Cardiac fibroblast (primary cell): ENCODE data around the gene TDG.

ENCODE experiments used
- DNase-seq, 2 donors: peaks; one replicate each; pipeline versions ENCODE4 v3.0.0 to v3.0.0-alpha.2; 2010; ENCODE audit warnings: low read depth in 2 of 2
- H3K4me3 ChIP-seq, 2 donors: replicated peaks in 1 of 2; 1 replicate in 1 of 2; 2 replicates in 1 of 2; pipeline ENCODE4 v1.5.1; 2011; ENCODE audit warnings: low read depth in 2 of 2, low read length in 2 of 2, mild to moderate bottlenecking in 2 of 2, moderate library complexity in 1 of 2
- TF ChIP-seq, protein P1 (sequence below): IDR thresholded peaks from one replicate; pipeline ENCODE4 v1.5.1; 2011; ENCODE audit warnings: low read depth, mild to moderate bottlenecking, low read length, inconsistent platforms

Gene TDG

DNA sequence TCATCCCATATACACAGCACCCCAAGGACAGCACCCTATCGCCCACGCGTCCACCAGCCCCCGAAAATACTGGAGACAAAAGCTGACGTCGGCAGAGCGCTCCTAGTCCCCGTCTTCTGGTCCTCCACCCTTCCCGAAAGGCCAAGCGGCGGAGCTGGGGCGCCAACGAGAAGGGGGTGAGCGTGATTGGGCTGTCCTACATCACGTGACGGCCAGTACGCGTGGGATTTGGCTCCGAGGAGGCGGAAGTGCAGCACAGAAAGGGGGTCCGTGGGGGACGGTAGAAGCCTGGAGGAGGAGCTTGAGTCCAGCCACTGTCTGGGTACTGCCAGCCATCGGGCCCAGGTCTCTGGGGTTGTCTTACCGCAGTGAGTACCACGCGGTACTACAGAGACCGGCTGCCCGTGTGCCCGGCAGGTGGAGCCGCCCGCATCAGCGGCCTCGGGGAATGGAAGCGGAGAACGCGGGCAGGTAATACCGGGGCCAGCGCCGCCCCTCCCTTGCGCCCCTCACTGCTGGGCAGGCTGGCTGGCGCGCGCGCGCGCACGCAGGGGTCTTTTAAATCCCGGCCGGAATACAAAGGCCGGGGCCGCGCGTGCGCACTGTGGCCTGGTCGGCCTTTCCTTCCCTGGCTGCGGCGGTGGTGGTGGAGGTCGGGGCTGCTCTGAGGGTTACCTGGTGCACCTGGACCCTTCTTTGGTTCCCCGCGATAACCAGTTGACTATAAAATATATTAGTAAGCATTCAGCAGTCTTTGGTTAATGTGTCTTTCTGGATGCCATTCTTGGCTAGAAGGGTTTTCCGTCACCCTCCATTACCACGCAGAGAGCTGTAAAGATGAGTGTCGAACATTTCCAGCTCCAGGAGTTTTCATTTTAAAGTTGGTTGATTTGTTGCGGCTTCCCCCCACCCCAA is at the start of gene TDG:
Gene TDG, plus strand, starts transcription at position 283 of the 915 bp plus-strand sequence. Its CDS starts 166 bp downstream, at position 449.
- H3K4me3 ChIP-seq = peak within 1 kb of the TSS; percentile 75 to 84
- TF ChIP-seq, protein P1, sequence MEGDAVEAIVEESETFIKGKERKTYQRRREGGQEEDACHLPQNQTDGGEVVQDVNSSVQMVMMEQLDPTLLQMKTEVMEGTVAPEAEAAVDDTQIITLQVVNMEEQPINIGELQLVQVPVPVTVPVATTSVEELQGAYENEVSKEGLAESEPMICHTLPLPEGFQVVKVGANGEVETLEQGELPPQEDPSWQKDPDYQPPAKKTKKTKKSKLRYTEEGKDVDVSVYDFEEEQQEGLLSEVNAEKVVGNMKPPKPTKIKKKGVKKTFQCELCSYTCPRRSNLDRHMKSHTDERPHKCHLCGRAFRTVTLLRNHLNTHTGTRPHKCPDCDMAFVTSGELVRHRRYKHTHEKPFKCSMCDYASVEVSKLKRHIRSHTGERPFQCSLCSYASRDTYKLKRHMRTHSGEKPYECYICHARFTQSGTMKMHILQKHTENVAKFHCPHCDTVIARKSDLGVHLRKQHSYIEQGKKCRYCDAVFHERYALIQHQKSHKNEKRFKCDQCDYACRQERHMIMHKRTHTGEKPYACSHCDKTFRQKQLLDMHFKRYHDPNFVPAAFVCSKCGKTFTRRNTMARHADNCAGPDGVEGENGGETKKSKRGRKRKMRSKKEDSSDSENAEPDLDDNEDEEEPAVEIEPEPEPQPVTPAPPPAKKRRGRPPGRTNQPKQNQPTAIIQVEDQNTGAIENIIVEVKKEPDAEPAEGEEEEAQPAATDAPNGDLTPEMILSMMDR = no peak
- peak; percentile 99 for DNase-seq

DNA sequence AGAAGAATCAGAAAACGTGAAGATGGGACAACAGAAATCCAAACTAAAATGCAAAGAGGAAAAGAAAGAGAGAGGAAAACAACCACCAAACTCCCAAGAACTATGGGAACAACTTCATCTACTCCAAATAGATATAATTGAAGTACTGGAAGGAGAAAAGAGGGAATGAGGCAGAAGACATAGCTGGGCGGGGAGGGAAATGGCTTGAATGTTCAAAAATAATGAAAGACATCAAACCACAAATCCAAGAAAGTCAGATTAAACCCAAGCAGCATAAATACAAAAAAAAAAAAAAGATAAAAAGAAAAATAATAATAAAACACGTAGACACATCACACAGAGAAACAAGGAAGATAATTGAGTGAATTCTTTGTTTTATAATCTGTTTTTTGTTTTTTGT is 47.8 kb upstream of the TDG start:
- H3K4me3 ChIP-seq = no peak overlapping the region
- TF ChIP-seq, protein P1 = no peak
- DNase-seq = no peak

DNA sequence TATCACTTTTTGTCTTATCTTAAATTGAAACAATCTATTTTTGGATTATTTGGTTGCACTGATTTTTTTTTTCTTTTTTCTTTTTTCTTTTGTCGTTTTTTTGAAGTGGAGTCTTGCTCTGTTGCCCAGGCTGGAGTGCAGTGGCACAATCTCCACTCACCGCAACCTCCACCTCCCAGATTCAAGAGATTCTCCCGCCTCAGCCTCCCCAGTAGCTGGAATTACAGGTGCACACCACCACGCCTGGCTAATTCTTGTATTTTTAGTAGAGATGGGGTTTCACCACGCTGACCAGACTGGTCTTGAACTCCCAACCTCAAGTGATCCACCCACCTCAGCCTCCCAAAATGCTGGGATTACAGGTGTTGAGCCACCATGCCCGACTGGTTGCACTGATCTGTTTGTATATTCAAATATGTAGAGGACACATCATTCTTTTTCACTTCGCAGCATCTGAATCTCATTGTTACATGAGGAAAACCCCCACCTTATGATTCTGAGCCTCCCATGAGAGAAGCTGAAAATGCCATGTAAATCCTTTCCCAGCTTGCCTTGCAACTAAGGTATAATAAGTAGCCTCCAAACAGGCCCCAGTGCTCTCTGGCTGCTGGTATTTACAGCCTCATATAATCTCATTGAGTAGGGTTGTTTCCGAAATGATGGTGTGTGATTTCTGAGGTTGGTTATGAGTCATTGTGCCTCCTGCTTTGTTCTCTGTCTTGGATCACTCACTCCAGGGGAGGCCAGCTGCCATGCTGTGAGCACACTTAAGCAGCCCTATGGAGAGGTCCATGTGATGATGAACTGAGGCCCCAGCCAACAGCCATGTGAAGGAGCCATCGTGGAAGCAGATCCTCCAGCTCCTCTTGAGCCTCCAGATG is 40.7 kb upstream of the TDG start:
- peak; percentile 72 to 88 for DNase-seq
- H3K4me3 ChIP-seq = no peak overlapping the region
- TF ChIP-seq, protein P1 = no peak

DNA sequence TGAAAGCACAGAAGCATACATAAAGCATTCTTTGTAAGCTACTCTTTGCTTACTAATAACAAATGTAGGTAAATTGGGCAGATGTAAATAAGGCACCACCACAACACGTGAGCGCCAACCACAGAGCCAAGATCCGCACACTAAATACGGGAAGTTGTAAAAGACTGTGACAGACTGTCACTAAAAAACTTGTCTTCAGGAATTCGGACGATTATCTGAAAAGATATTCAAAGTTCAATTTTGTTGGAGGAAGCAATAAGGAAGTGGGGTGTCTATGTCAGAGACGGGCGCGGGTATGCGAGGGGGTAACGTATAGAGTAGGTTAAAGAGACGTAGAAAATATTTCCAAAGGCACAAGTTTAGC is 37.0 kb upstream of the TDG start:
- DNase-seq = no peak

DNA sequence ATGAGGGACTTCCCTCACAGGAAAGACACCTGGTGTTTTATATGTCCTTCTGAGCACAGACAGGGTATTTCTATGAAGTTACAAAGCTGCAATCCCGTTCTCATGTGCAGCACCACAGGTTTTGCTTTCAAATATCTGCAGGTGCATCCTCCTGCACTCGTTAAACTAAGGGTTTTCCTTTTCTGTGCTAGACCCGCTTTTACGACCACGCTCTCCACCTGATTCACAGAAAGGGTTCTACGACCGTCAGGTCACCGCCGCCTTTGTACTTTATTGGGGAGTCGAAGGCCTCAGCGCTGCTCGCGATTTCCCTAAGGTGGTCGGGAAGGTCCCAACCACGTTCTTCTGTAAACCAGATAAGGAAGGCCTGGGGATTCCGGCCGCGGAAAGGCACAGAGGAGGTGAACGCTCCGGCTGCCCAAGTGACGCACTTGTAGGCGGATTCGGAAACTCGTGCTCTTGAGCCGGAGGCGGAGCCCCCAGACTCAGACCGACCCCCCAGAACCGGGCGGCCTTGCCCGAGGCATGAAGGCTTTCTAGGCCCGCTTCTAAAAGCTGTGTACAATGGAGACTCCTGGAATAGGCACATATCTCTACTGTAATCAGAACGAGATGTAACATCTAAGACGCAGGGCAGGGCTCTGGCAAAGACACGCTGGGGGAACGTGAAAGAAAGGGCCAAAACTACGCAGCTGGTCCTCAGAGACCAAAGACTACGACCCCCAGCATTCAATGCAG is 36.5 kb upstream of the TDG start:
- peak; percentile 93 to 94 for DNase-seq
- TF ChIP-seq, protein P1 = no peak
- H3K4me3 ChIP-seq = peak overlapping the region; percentile 58 to 59

More for the DNA sequence above, 37.0 kb upstream of the TDG start:
- peak overlapping the region; percentile 58 to 59 for H3K4me3 ChIP-seq
- TF ChIP-seq, protein P1 = no peak

DNA sequence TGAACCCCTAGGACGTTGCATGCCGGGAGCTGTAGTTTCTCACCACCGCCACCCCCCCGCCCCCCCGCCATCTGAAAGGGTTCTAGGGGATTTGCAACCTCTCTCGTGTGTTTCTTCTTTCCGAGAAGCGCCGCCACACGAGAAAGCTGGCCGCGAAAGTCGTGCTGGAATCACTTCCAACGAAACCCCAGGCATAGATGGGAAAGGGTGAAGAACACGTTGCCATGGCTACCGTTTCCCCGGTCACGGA is 36.0 kb upstream of the TDG start:
- no peak for DNase-seq
- peak overlapping the region; percentile 58 to 59 for H3K4me3 ChIP-seq
- TF ChIP-seq, protein P1 = no peak
